ENCODE results near the gene VCAM1.

The VCAM1 gene

GRCh38 chr1:100724281-100724680 lies 4.7 kb downstream of the VCAM1 start:
- DNase-seq, result no peak

GRCh38 chr1:100730130-100730529 lies 10.6 kb downstream of the VCAM1 start:
- no peak for DNase-seq

GRCh38 chr1:100731309-100731708 lies 11.8 kb downstream of the VCAM1 start:
- DNase-seq, result no peak

- no peak for DNase-seq
These were observed 12.2 kb downstream of the VCAM1 start for GRCh38 chr1:100731758-100732157.

GRCh38 chr1:100734676-100735075 lies 15.1 kb downstream of the VCAM1 start:
- no peak for DNase-seq

GRCh38 chr1:100735244-100735643 lies 15.7 kb downstream of the VCAM1 start:
- no peak for DNase-seq

- DNase-seq, result no peak
These were observed 16.8 kb downstream of the VCAM1 start for GRCh38 chr1:100736324-100736723.

GRCh38 chr1:100736746-100737145 lies 17.2 kb downstream of the VCAM1 start:
- no peak for DNase-seq

GRCh38 chr1:100746542-100746932 lies 27.0 kb downstream of the VCAM1 start:
- no peak for DNase-seq

- no peak for DNase-seq
These were observed 28.2 kb downstream of the VCAM1 start for GRCh38 chr1:100747771-100748170.

GRCh38 chr1:100750005-100750885 lies 30.7 kb downstream of the VCAM1 start:
- no peak for DNase-seq

GRCh38 chr1:100752791-100753190 lies 33.2 kb downstream of the VCAM1 start:
- no peak for DNase-seq

- no peak for DNase-seq
These were observed 38.4 kb downstream of the VCAM1 start for GRCh38 chr1:100757946-100758345.

- DNase-seq, result no peak
These were observed 39.6 kb downstream of the VCAM1 start for GRCh38 chr1:100759188-100759587.

- no peak for DNase-seq
These were observed 41.0 kb downstream of the VCAM1 start for GRCh38 chr1:100760511-100760910.

GRCh38 chr1:100762461-100762860 lies 42.9 kb downstream of the VCAM1 start:
- no peak for DNase-seq

GRCh38 chr1:100767176-100767890 lies 47.8 kb downstream of the VCAM1 start:
- no peak for DNase-seq

- DNase-seq, result no peak
These were observed 49.8 kb downstream of the VCAM1 start for GRCh38 chr1:100769323-100769722.

GRCh38 chr1:100769906-100770646 lies 50.5 kb downstream of the VCAM1 start:
- no peak for DNase-seq

- no peak for DNase-seq
These were observed 53.9 kb downstream of the VCAM1 start for GRCh38 chr1:100773444-100773843.

- no peak for DNase-seq
These were observed 54.8 kb downstream of the VCAM1 start for GRCh38 chr1:100774370-100774769.

- no peak for DNase-seq
These were observed 55.9 kb downstream of the VCAM1 start for GRCh38 chr1:100775483-100775882.

- DNase-seq, result no peak
These were observed 59.2 kb downstream of the VCAM1 start for GRCh38 chr1:100778748-100779147.

GRCh38 chr1:100780814-100781213 lies 61.3 kb downstream of the VCAM1 start:
- DNase-seq, result no peak
